ENCODE data around the gene VPS4B.
"Not testable (repeated sequence)": the region's sequence is repeated elsewhere in the genome, so short reads cannot be mapped to it uniquely, and the experiment has no call there.

Gene VPS4B

GRCh38 chr18:63365876-63366212 is 56.4 kb downstream of the VPS4B start:
- H3K9me3 ChIP-seq (ENCODE audit: severe bottlenecking), result no peaks in the 10 kb centered on the region
- no peak; the same call in 2 of the 3 replicates for ATAC-seq (ENCODE audit: low read depth)
- H3K36me3 ChIP-seq (ENCODE audit: low read depth), result peaks cover 38% of the 10 kb centered on the region
- H3K4me3 ChIP-seq (ENCODE audit: severe bottlenecking), result peak overlapping the region; percentile 80
- no peak for DNase-seq (ENCODE audit: low spot score)
- peaks cover 10% of the 10 kb centered on the region for H3K4me1 ChIP-seq (ENCODE audit: insufficient read depth, poor library complexity, severe bottlenecking)
- no peaks in the 10 kb centered on the region for H3K27me3 ChIP-seq (ENCODE audit: insufficient read depth, poor library complexity, severe bottlenecking)
- H3K27ac ChIP-seq (ENCODE audit: poor library complexity, severe bottlenecking), result peak overlapping the region; percentile 91
- TF ChIP-seq CTCF (IDR thresholded peaks at IDR 0.05; ENCODE audit: poor library complexity, severe bottlenecking), result no peak

- no peak for TF ChIP-seq CTCF (IDR thresholded peaks at IDR 0.05; ENCODE audit: poor library complexity, severe bottlenecking)
- no peaks in the 10 kb centered on the region for H3K9me3 ChIP-seq (ENCODE audit: severe bottlenecking)
- H3K36me3 ChIP-seq (ENCODE audit: low read depth), result peaks cover 55% of the 10 kb centered on the region
- H3K4me3 ChIP-seq (ENCODE audit: severe bottlenecking), result no peak overlapping the region
- ATAC-seq (ENCODE audit: low read depth) (no peak), DNase-seq (ENCODE audit: low spot score) (no peak)
- no peaks in the 10 kb centered on the region for H3K27me3 ChIP-seq (ENCODE audit: insufficient read depth, poor library complexity, severe bottlenecking)
- H3K4me1 ChIP-seq (ENCODE audit: insufficient read depth, poor library complexity, severe bottlenecking), result peaks cover 10% of the 10 kb centered on the region
- no peak overlapping the region for H3K27ac ChIP-seq (ENCODE audit: poor library complexity, severe bottlenecking)
Measured at GRCh38 chr18:63363951-63364350, 58.3 kb downstream of the VPS4B start.

- not testable (repeated sequence) for H3K9me3 ChIP-seq (ENCODE audit: severe bottlenecking); DNase-seq (ENCODE audit: low spot score); H3K4me1 ChIP-seq (ENCODE audit: insufficient read depth, poor library complexity, severe bottlenecking); H3K27ac ChIP-seq (ENCODE audit: poor library complexity, severe bottlenecking); H3K4me3 ChIP-seq (ENCODE audit: severe bottlenecking); ATAC-seq (ENCODE audit: low read depth); H3K27me3 ChIP-seq (ENCODE audit: insufficient read depth, poor library complexity, severe bottlenecking)
- peaks cover 56% of the 10 kb centered on the region for H3K36me3 ChIP-seq (ENCODE audit: low read depth)
Measured at GRCh38 chr18:63363420-63363819, 58.9 kb downstream of the VPS4B start.

GRCh38 chr18:63356272-63356896 is 65.9 kb downstream of the VPS4B start:
- H3K27ac ChIP-seq (ENCODE audit: poor library complexity, severe bottlenecking), result no peak overlapping the region
- peaks cover 88% of the 10 kb centered on the region for H3K36me3 ChIP-seq (ENCODE audit: low read depth)
- DNase-seq (ENCODE audit: low spot score), result no peak
- no peaks in the 10 kb centered on the region for H3K9me3 ChIP-seq (ENCODE audit: severe bottlenecking)
- no peak for ATAC-seq (ENCODE audit: low read depth)
- no peaks in the 10 kb centered on the region for H3K27me3 ChIP-seq (ENCODE audit: insufficient read depth, poor library complexity, severe bottlenecking)
- no peak for TF ChIP-seq CTCF (IDR thresholded peaks at IDR 0.05; ENCODE audit: poor library complexity, severe bottlenecking)
- H3K4me3 ChIP-seq (ENCODE audit: severe bottlenecking), result no peak overlapping the region
- H3K4me1 ChIP-seq (ENCODE audit: insufficient read depth, poor library complexity, severe bottlenecking), result no peaks in the 10 kb centered on the region

GRCh38 chr18:63350230-63350629 is 72.0 kb downstream of the VPS4B start:
- no peak for ATAC-seq (ENCODE audit: low read depth)
- TF ChIP-seq CTCF (IDR thresholded peaks at IDR 0.05; ENCODE audit: poor library complexity, severe bottlenecking), result no peak
- no peaks in the 10 kb centered on the region for H3K27me3 ChIP-seq (ENCODE audit: insufficient read depth, poor library complexity, severe bottlenecking)
- H3K9me3 ChIP-seq (ENCODE audit: severe bottlenecking), result no peaks in the 10 kb centered on the region
- no peak for DNase-seq (ENCODE audit: low spot score)
- no peak overlapping the region for H3K4me3 ChIP-seq (ENCODE audit: severe bottlenecking)
- H3K36me3 ChIP-seq (ENCODE audit: low read depth), result peaks cover 92% of the 10 kb centered on the region
- H3K4me1 ChIP-seq (ENCODE audit: insufficient read depth, poor library complexity, severe bottlenecking), result peaks cover 24% of the 10 kb centered on the region
- no peak overlapping the region for H3K27ac ChIP-seq (ENCODE audit: poor library complexity, severe bottlenecking)

Measured in RWPE2 (cell line).